SK-N-SH (cell line): ENCODE measurements around the gene CELF2. TPM values are rescaled to one million over a fixed set of nuclear protein-coding genes. Genes with fewer than 3 reads are reported as not detected.

Source experiments
- CTCF ChIA-PET: fragments of 300-600, 350-600 bp; formaldehyde crosslinking; extraction: SDS; loops from one replicate; lab custom pipeline; 2021; lab: Yijun Ruan, JAX
- POLR2A ChIA-PET: fragments of 350-600 bp; sonication (Branson Sonifier 250); formaldehyde crosslinking; extraction: SDS; loops from one replicate; lab custom pipeline; 2020; ENCODE audit warnings: antibody characterized with exemption, inconsistent platforms; lab: Yijun Ruan, JAX
- DNase-seq: peaks from one replicate; pipeline ENCODE4 v3.0.0; 2012
- H2AFZ ChIP-seq: fragments of 200-600 bp; sonication (generic); 2 replicates; pipeline ENCODE4 v1.8.1; 2016; ENCODE audit warnings: antibody characterized with exemption, mild to moderate bottlenecking, low read depth
- H3F3A ChIP-seq: fragments of 200-600 bp; sonication (generic); replicated peaks from 2 replicates; pipeline ENCODE3; 2016; ENCODE audit warnings: antibody characterized with exemption, mild to moderate bottlenecking; ENCODE audit not compliant: insufficient read depth
- H3K27ac ChIP-seq, 2 experiments: fragments of 200-500 bp in 1 of 2; fragments of 200-600 bp in 1 of 2; sonication (Bioruptor generic) in 1 of 2; sonication (generic), shearing (Covaris generic) in 1 of 2; 2 replicates each; pipeline versions ENCODE4 v1.5.1 to v1.6.1; 2014 to 2016; ENCODE audit warnings: low read depth in 2 of 2, inconsistent platforms in 1 of 2, low read length in 1 of 2, mild to moderate bottlenecking in 1 of 2, mixed read lengths in 1 of 2
- H3K27me3 ChIP-seq: fragments of 200-600 bp; sonication (generic), shearing (Covaris generic); 2 replicates; pipeline ENCODE4 v1.6.1; 2016; ENCODE audit warnings: mixed run types; ENCODE audit not compliant: insufficient read depth
- H3K36me3 ChIP-seq, 2 experiments: fragments of 200-500 bp in 1 of 2; fragments of 200-600 bp in 1 of 2; sonication (Bioruptor generic) in 1 of 2; sonication (generic) in 1 of 2; replicated peaks in 1 of 2; 2 replicates each; pipeline versions ENCODE3 to v1.5.1; 2014 to 2016; ENCODE audit warnings: low read length in 1 of 2, mild to moderate bottlenecking in 1 of 2; ENCODE audit not compliant: insufficient read depth in 2 of 2, control insufficient read depth in 1 of 2
- H3K4me1 ChIP-seq, 2 experiments: fragments of 200-500 bp in 1 of 2; fragments of 200-600 bp in 1 of 2; sonication (Bioruptor generic) in 1 of 2; sonication (generic), shearing (Covaris generic) in 1 of 2; 2 replicates each; pipeline versions ENCODE4 v1.5.1 to v1.6.1; 2014 to 2016; ENCODE audit warnings: low read depth in 1 of 2, low read length in 1 of 2, mixed run types in 1 of 2; ENCODE audit not compliant: insufficient read depth in 2 of 2, control insufficient read depth in 1 of 2
- H3K4me2 ChIP-seq: fragments of 200-600 bp; sonication (generic), shearing (Covaris generic); 2 replicates; pipeline ENCODE4 v1.6.1; 2017; ENCODE audit warnings: mixed run types
- H3K4me3 ChIP-seq, 2 experiments: fragments of 200-500 bp in 1 of 2; fragments of 200-600 bp in 1 of 2; sonication (Bioruptor generic) in 1 of 2; sonication (generic), shearing (Covaris generic) in 1 of 2; 2 replicates each; pipeline versions ENCODE4 v1.5.1 to v1.8.1; 2014 to 2016; ENCODE audit warnings: low read depth in 2 of 2, inconsistent platforms in 1 of 2, low read length in 1 of 2, mild to moderate bottlenecking in 1 of 2, mixed read lengths in 1 of 2, moderate library complexity in 1 of 2
- H3K79me2 ChIP-seq: fragments of 200-600 bp; sonication (generic); 2 replicates; pipeline ENCODE4 v1.8.1; 2017; ENCODE audit warnings: mild to moderate bottlenecking; ENCODE audit not compliant: insufficient read depth
- H3K9ac ChIP-seq: fragments of 200-600 bp; sonication (generic); 2 replicates; pipeline ENCODE4 v1.6.1; 2017; ENCODE audit warnings: mixed run types
- H3K9me2 ChIP-seq: fragments of 200-600 bp; sonication (generic); 2 replicates; pipeline ENCODE4 v1.6.1; 2017; ENCODE audit warnings: mixed run types
- H3K9me3 ChIP-seq: fragments of 200-600 bp; sonication (generic); 2 replicates; pipeline ENCODE4 v1.6.1; 2017; ENCODE audit warnings: mixed run types, mild to moderate bottlenecking, moderate library complexity
- H4K20me1 ChIP-seq: fragments of 200-600 bp; sonication (generic); 2 replicates; pipeline ENCODE4 v1.6.1; 2017; ENCODE audit warnings: mild to moderate bottlenecking, mixed run types; ENCODE audit not compliant: insufficient read depth
- CHD2 ChIP-seq: fragments of 150-350 bp; IDR thresholded peaks from 2 replicates; pipeline ENCODE4 v1.6.1; 2018; ENCODE audit warnings: low read length; ENCODE audit not compliant: partially characterized antibody
- EP300 ChIP-seq, 2 experiments: IDR thresholded peaks; 2 replicates each; pipeline versions ENCODE4 v1.4.0 to v1.6.1; 2012; ENCODE audit warnings: borderline replicate concordance in 1 of 2, low read depth in 1 of 2, low read length in 1 of 2
- EZH2phosphoT487 ChIP-seq: fragments of 200-600 bp; sonication (generic); IDR thresholded peaks from 2 replicates; pipeline ENCODE4 v1.6.1; 2017; ENCODE audit warnings: low read depth, mixed run types, mild to moderate bottlenecking, antibody characterized with exemption, moderate library complexity, borderline replicate concordance
- JUND ChIP-seq: IDR thresholded peaks from 2 replicates; pipeline ENCODE4 v1.4.0; 2012
- MEF2A ChIP-seq: IDR thresholded peaks from 2 replicates; pipeline ENCODE4 v1.4.0; 2012; ENCODE audit warnings: low read depth, borderline replicate concordance
- NFIC ChIP-seq: IDR thresholded peaks from 2 replicates; pipeline ENCODE4 v1.4.0; 2012; ENCODE audit warnings: borderline replicate concordance
- POLR2AphosphoS5 ChIP-seq: IDR thresholded peaks from 2 replicates; pipeline ENCODE4 v1.6.1; 2012; ENCODE audit warnings: low read depth, low read length
- RAD21 ChIP-seq: IDR thresholded peaks from 2 replicates; pipeline ENCODE4 v1.6.1; 2012; ENCODE audit warnings: mild to moderate bottlenecking, low read length
- REST ChIP-seq: IDR thresholded peaks from 2 replicates; pipeline ENCODE4 v1.6.1; 2012; ENCODE audit warnings: mild to moderate bottlenecking, low read depth, low read length, moderate library complexity
- SIN3A ChIP-seq: IDR thresholded peaks from 2 replicates; pipeline ENCODE4 v1.6.1; 2012; ENCODE audit warnings: low read depth, mild to moderate bottlenecking, low read length, moderate library complexity, borderline replicate concordance
- TAF1 ChIP-seq: IDR thresholded peaks from 2 replicates; pipeline ENCODE4 v1.6.1; 2012; ENCODE audit warnings: low read depth, mild to moderate bottlenecking, low read length, moderate library complexity, borderline replicate concordance
- TEAD4 ChIP-seq: IDR thresholded peaks from 2 replicates; pipeline ENCODE4 v1.4.0; 2012; ENCODE audit warnings: mild to moderate bottlenecking, borderline replicate concordance; ENCODE audit not compliant: insufficient read depth
- USF1 ChIP-seq: IDR thresholded peaks from 2 replicates; pipeline ENCODE4 v1.4.0; 2012; ENCODE audit warnings: low read depth, borderline replicate concordance
- USF2 ChIP-seq: fragments of 150-350 bp; IDR thresholded peaks from 2 replicates; pipeline ENCODE4 v1.6.1; 2017; ENCODE audit warnings: antibody characterized with exemption, low read length, low read depth, borderline replicate concordance
- WGBS: methylation state at CpG from one replicate; pipeline ENCODE4 v1.1.6; 2017; ENCODE audit warnings: low lambda C conversion rate; 5-methylcytosine and 5-hydroxymethylcytosine counted together
- polyA plus RNA-seq, 3 experiments: library from polyadenylated mRNA; depleted of rRNA; stranded (reverse); fragments of >200 nt; gene quantifications; 2 replicates each; pipeline ENCODE4 v1.2.3, GENCODE V29; 2012

The CELF2 gene
- polyA plus RNA-seq, 1 of the 3 experiments (the other 2 are of a cell fraction), result 0.03 TPM

GRCh38 chr10:11116817-11117216, 99.1 kb downstream of the CELF2 start:
- Histone ChIP-seq H3K9me3 (no peaks in the 10 kb centered on the region), H3K9me2 (no peaks in the 10 kb centered on the region), H3K4me2 (no peak overlapping the region), H3K79me2 (no peaks in the 10 kb centered on the region), H3K9ac (no peak overlapping the region), H2AFZ (no peak overlapping the region), H3K27ac (no peak overlapping the region), H3K4me1 (no peaks in the 10 kb centered on the region), H3F3A (no peaks in the 10 kb centered on the region), H3K4me3 (no peak overlapping the region), H3K27me3 (no peaks in the 10 kb centered on the region), H3K36me3 (no peaks in the 10 kb centered on the region), H4K20me1 (no peaks in the 10 kb centered on the region)
- CTCF ChIA-PET, result no interaction called here
- 37% methylated on average over 6 of the region's 6 CpGs for WGBS
- POLR2A ChIA-PET, result no interaction called here
- DNase-seq, result no peak
- TF ChIP-seq TAF1 (no peak), JUND (no peak), EP300 (IDR thresholded peaks at IDR 0.05; ENCODE audit: borderline replicate concordance in 1 of 2, low read depth in 1 of 2, low read length in 1 of 2) (no peak), USF1 (no peak), REST (no peak), RAD21 (no peak), MEF2A (no peak), CHD2 (no peak), SIN3A (no peak), EZH2phosphoT487 (no peak), NFIC (no peak), USF2 (no peak), TEAD4 (no peak)

GRCh38 chr10:11118686-11119085, 101.0 kb downstream of the CELF2 start:
- no peaks in the 10 kb centered on the region for H4K20me1 ChIP-seq
- H3K9me3 ChIP-seq, result no peaks in the 10 kb centered on the region
- H3K27me3 ChIP-seq, result no peaks in the 10 kb centered on the region
- ChIA-PET CTCF (no interaction called here), POLR2A (no interaction called here)
- H3K79me2 ChIP-seq, result no peaks in the 10 kb centered on the region
- WGBS, result 45% methylated on average over 4 of the region's 4 CpGs
- H3K27ac ChIP-seq, result no peak overlapping the region
- H3K4me1 ChIP-seq, result no peaks in the 10 kb centered on the region
- DNase-seq, result no peak
- no peak overlapping the region for H3K4me3 ChIP-seq
- H3K9me2 ChIP-seq, result no peaks in the 10 kb centered on the region
- TF ChIP-seq EZH2phosphoT487, result no peak
- TF ChIP-seq POLR2AphosphoS5, result no peak
- TF ChIP-seq RAD21, result no peak
- no peak for TF ChIP-seq JUND
- H3F3A ChIP-seq, result no peaks in the 10 kb centered on the region
- H2AFZ ChIP-seq, result no peak overlapping the region
- H3K4me2 ChIP-seq, result no peak overlapping the region
- H3K9ac ChIP-seq, result no peak overlapping the region
- H3K36me3 ChIP-seq, result no peaks in the 10 kb centered on the region
